SK-N-MC (cell line): ENCODE measurements around the gene LDLRAD3.

Experiments used
- EZH2 ChIP-seq: fragments of 200-600 bp; sonication (generic); IDR thresholded peaks from one replicate; pipeline ENCODE4 v1.6.1; 2017; ENCODE audit warnings: antibody characterized with exemption
- FOXP2 ChIP-seq: optimal IDR thresholded peaks from 2 replicates; pipeline ENCODE3; 2011; ENCODE audit warnings: mild to moderate bottlenecking, moderate library complexity; ENCODE audit not compliant: insufficient read depth; ENCODE audit errors: extremely low read length, control extremely low read depth
- POLR2AphosphoS5 ChIP-seq: IDR thresholded peaks from 2 replicates; pipeline ENCODE4 v1.6.1; 2012; ENCODE audit warnings: mild to moderate bottlenecking, low read depth, low read length, borderline replicate concordance

- no peak for TF ChIP-seq POLR2AphosphoS5
- TF ChIP-seq EZH2: no peak
- no peak for TF ChIP-seq FOXP2
Observed at GRCh38 chr11:35938231-35938630, 5.6 kb upstream of the LDLRAD3 start.
